AG04450 (cell line): ENCODE results near the gene TNFRSF12A. TPM values are rescaled to one million over a fixed set of nuclear protein-coding genes. Genes with fewer than 3 reads are reported as not detected.

Experiments used
- CTCF ChIA-PET: fragments of 300-600, 350-600 bp; formaldehyde crosslinking; extraction: SDS; loops from one replicate; lab custom pipeline; 2022; ENCODE audit warnings: antibody characterized with exemption, inconsistent platforms; lab: Charles Lee
- POLR2A ChIA-PET: fragments of 350-600 bp; formaldehyde crosslinking; extraction: SDS; loops from one replicate; lab custom pipeline; 2021; ENCODE audit warnings: antibody characterized with exemption, inconsistent platforms; lab: Yijun Ruan, JAX
- DNase-seq: peaks from one replicate; pipeline ENCODE4 v3.0.0-alpha.2; 2011; ENCODE audit warnings: low read depth, low spot score
- H3K27ac ChIP-seq: one replicate; pipeline ENCODE4 v1.5.1; 2012; ENCODE audit warnings: low read depth, low read length, control low read depth
- H3K27me3 ChIP-seq: one replicate; pipeline ENCODE4 v1.6.0; 2012; ENCODE audit warnings: low read length; ENCODE audit not compliant: control insufficient read depth, insufficient read depth
- H3K4me3 ChIP-seq: 2 replicates; pipeline ENCODE4 v1.5.1; 2011; ENCODE audit warnings: mild to moderate bottlenecking, low read depth, low read length, control low read depth
- H3K9me3 ChIP-seq: 2 replicates; pipeline ENCODE4 v1.5.1; 2012; ENCODE audit warnings: low read length; ENCODE audit not compliant: control insufficient read depth, insufficient read depth
- polyA plus RNA-seq: library from polyadenylated mRNA; depleted of rRNA; stranded (reverse); fragments of >200 nt; gene quantifications from 2 replicates; pipeline ENCODE4 v1.2.3, GENCODE V29; 2011
- TF ChIP-seq, protein P1 (sequence below): IDR thresholded peaks from 2 replicates; pipeline ENCODE4 v1.5.1; 2011; ENCODE audit warnings: low read depth, low read length, control low read depth, inconsistent platforms

The TNFRSF12A gene
- polyA plus RNA-seq, 1 experiment = 67.3 TPM

DNA sequence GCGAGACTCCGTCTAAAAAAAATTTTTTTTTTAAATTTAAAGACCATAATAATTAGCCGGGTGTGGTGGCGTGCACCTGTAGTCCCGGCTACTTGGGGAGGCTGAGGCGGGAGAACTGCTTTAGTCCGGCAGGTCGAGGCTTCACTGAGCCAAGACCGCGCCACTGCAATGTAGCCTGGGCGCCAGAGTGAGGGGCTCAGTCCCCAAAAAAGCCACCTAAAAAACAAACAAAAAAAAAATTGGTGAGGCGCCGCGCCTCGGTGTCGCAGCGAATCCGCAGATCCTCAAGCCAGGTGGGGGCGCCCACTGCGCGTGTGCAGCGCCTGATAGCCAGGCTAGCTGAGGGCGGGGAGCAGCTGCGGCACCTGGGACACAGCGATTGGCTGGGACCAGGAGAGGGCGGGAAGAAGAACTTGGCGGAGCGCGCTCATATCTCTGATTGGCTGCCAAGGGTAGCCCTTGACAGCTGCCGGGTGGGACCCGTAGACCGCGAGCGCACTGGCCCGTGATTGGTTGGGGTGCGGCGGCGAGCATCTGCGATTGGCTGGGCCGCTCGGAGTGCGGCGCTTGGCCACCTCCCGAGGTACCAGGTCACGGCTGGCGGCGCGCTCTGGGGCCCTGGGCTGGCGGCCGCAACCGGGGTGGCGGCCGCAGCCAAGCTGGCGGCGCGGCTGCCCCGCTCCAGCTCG, 16.4 kb upstream of the TNFRSF12A start:
- ChIA-PET POLR2A (interaction anchor here (0.5 to 1.7 kb wide), 6 partner anchors 17 to 624 kb away, joined by 3 to 8 read pairs (median 5); partner anchors contain the start of genes HCFC1R1, THOC6 and TNFRSF12A), CTCF (interaction anchor here (0.7 to 2.4 kb wide), 4 partner anchors 9 to 73 kb away, joined by 3 to 9 read pairs (median 4); no protein-coding TSS in a partner anchor)
- no peak overlapping the region for H3K27ac ChIP-seq
- no peak overlapping the region for H3K4me3 ChIP-seq
- TF ChIP-seq, protein P1, sequence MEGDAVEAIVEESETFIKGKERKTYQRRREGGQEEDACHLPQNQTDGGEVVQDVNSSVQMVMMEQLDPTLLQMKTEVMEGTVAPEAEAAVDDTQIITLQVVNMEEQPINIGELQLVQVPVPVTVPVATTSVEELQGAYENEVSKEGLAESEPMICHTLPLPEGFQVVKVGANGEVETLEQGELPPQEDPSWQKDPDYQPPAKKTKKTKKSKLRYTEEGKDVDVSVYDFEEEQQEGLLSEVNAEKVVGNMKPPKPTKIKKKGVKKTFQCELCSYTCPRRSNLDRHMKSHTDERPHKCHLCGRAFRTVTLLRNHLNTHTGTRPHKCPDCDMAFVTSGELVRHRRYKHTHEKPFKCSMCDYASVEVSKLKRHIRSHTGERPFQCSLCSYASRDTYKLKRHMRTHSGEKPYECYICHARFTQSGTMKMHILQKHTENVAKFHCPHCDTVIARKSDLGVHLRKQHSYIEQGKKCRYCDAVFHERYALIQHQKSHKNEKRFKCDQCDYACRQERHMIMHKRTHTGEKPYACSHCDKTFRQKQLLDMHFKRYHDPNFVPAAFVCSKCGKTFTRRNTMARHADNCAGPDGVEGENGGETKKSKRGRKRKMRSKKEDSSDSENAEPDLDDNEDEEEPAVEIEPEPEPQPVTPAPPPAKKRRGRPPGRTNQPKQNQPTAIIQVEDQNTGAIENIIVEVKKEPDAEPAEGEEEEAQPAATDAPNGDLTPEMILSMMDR = peak; percentile 38
- DNase-seq = peak; percentile 94
- H3K9me3 ChIP-seq = no peaks in the 10 kb centered on the region
- peaks cover 48% of the 10 kb centered on the region for H3K27me3 ChIP-seq

DNA sequence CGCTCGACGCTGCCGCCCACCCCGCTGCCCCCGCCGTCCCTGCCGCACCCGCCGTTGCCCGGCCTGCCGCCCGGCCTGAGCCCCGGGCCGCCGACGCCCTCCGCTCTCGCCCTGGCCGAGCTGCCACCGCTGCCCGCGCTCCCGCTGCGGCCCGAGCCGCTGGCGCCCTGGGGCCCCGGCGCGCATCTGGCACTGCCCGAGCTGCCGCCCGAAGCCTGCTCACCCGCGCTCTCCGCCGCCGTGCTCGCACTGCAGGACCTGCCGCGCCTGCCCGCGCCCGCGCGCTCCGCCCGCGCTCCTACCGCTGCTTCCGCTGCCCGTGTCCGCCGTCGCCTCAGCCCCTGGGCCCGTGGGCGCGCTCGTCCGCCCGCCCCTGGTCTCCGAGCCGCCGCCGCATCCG, 15.8 kb upstream of the TNFRSF12A start:
- ChIA-PET CTCF (interaction anchor here (0.7 to 2.4 kb wide), 4 partner anchors 9 to 72 kb away, joined by 3 to 9 read pairs (median 4); no protein-coding TSS in a partner anchor), POLR2A (interaction anchor here (1.0 to 1.7 kb wide), 4 partner anchors 16 to 24 kb away, joined by 3 to 8 read pairs (median 5); partner anchors contain the start of genes HCFC1R1, THOC6 and TNFRSF12A)
- Histone ChIP-seq H3K9me3 (no peaks in the 10 kb centered on the region), H3K27me3 (peaks cover 49% of the 10 kb centered on the region), H3K4me3 (no peak overlapping the region), H3K27ac (no peak overlapping the region)
- TF ChIP-seq, protein P1 = no peak
- DNase-seq = no peak

DNA sequence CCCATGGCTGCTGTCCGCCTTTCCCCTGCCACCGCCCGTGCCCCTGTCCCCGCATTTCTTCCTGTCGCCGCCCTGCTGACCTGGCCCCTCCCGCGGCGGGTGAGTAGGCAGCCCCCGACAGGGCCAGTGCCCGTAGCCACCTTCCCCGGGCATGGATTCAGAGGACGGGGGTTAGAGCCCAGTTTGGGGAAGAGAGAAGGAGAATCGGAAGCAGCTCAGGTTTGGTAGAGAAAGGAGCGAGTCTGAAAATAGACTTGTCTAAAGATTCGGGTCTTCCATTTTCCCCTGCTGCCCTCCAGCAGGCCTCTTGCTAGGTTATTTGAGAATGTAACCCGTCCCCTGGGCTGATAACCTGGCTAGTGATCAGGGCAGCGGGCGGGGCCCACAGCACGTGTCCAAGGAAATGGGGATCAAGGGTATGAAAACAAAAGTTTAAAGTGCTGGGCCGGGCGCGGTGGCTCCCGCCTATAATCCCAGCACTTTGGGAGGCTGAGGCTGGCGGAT, 15.3 kb upstream of the TNFRSF12A start:
- CTCF ChIA-PET = interaction anchor here (2.4 kb wide), 1 partner anchor 26 kb away, joined by 9 read pairs; no protein-coding TSS in a partner anchor
- no peak overlapping the region for H3K4me3 ChIP-seq
- H3K9me3 ChIP-seq = no peaks in the 10 kb centered on the region
- H3K27ac ChIP-seq = no peak overlapping the region
- H3K27me3 ChIP-seq = peaks cover 48% of the 10 kb centered on the region
- TF ChIP-seq, protein P1 = no peak
- DNase-seq = no peak
- POLR2A ChIA-PET = interaction anchor here (1.6 to 1.7 kb wide), 2 partner anchors 16 to 19 kb away, joined by 5 to 8 read pairs; partner anchors contain the start of genes HCFC1R1, THOC6 and TNFRSF12A

DNA sequence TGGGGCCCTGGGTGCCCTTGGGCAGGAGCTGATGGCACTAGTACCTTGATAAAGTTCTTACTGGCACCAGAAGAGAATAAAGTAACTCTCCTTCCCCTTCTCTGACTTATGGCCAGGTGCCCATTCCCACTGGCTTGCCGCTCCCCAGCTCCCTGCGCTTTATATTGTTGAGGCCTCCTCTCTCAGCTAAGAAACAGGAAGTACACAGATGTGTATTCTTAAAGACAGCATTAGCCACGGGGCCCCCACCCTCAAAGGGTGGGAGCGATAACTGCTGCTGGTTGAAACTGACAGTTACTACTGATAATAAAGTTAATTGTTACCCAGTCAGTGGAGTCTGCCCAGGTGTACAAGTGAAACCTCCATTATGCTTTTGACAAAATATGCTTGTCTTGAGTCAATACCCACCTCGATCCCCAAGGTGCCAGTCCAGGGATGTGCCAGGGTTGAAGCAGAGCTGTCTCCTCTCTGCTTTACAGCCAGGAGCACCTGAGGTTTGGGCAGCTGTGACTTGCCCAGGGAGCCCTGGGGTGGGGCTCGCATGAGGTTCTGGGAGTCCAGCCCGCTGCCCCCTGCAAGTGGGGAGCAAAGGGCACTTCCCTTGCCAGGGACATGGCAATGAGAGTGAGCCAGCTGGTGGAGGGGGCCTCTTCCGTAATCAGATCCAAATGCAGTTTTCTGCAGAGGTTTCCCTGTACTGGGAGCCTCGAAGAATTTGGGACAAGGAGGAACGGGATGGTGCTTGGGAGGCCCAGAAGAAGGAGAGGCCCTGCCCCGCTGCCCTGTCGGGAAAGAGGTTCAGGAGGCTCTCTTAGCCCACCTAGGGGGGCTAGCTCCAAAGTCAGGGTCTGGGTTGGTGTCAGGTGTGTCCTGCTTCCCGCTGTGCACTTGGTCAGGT, 12.9 kb upstream of the TNFRSF12A start:
- POLR2A ChIA-PET = no interaction called here
- Histone ChIP-seq H3K4me3 (no peak overlapping the region), H3K9me3 (no peaks in the 10 kb centered on the region; the same call in 1 of the 2 replicates), H3K27ac (no peak overlapping the region), H3K27me3 (peaks cover 47% of the 10 kb centered on the region)
- TF ChIP-seq, protein P1 = no peak
- no peak for DNase-seq
- CTCF ChIA-PET = no interaction called here
